AG04449 (cell line): ENCODE measurements around the gene ARHGAP18.

Experiments used
- CTCF ChIA-PET: fragments of 350-600 bp; formaldehyde crosslinking; extraction: SDS; loops from one replicate; lab custom pipeline; 2021; ENCODE audit warnings: antibody characterized with exemption; lab: Yijun Ruan, JAX
- POLR2A ChIA-PET: fragments of 400-600, 350-600 bp; formaldehyde crosslinking; extraction: SDS; loops from one replicate; lab custom pipeline; 2020; ENCODE audit warnings: antibody characterized with exemption, inconsistent platforms; lab: Yijun Ruan, JAX
- DNase-seq: peaks from one replicate; pipeline ENCODE4 v3.0.0-alpha.2; 2010; ENCODE audit warnings: low read depth, low spot score
- H3K4me3 ChIP-seq: 2 replicates; pipeline ENCODE4 v1.5.1; 2011; ENCODE audit warnings: low read depth, mild to moderate bottlenecking, control low read depth, low read length
- CTCF ChIP-seq: IDR thresholded peaks from one replicate; pipeline ENCODE4 v1.5.1; 2011; ENCODE audit warnings: mild to moderate bottlenecking, moderate library complexity, low read length, control low read depth, inconsistent platforms; ENCODE audit not compliant: insufficient read depth; ENCODE audit errors: missing control alignments

Gene ARHGAP18

GRCh38 chr6:129709769-129710449, at the start of gene ARHGAP18:
TSS of gene ARHGAP18 (minus strand) at chr6:129710177. CDS start at chr6:129710136, 41 bp downstream.
- TF ChIP-seq CTCF, result no peak
- peak; percentile 58 for DNase-seq
- H3K4me3 ChIP-seq, result peak within 1 kb of the TSS; percentile 86
- ChIA-PET POLR2A (interaction anchor here (1.0 to 1.4 kb wide), 3 partner anchors 8 to 33 kb away, joined by 3 to 7 read pairs (median 3); no protein-coding TSS in a partner anchor), CTCF (interaction anchor here (0.8 to 2.7 kb wide), 4 partner anchors 14 to 211 kb away, joined by 3 to 12 read pairs (median 4); no protein-coding TSS in a partner anchor)

GRCh38 chr6:129755787-129756186, 45.8 kb upstream of the ARHGAP18 start:
- CTCF ChIA-PET, result interaction anchor here (1.4 kb wide), 1 partner anchor 20 kb away, joined by 6 read pairs; no protein-coding TSS in a partner anchor

GRCh38 chr6:129754750-129755149, 44.8 kb upstream of the ARHGAP18 start:
- ChIA-PET POLR2A (no interaction called here), CTCF (interaction anchor here (1.4 kb wide), 1 partner anchor 21 kb away, joined by 6 read pairs; no protein-coding TSS in a partner anchor)
- H3K4me3 ChIP-seq, result no peak overlapping the region
- TF ChIP-seq CTCF, result no peak
- DNase-seq, result no peak

More at GRCh38 chr6:129755787-129756186, 45.8 kb upstream of the ARHGAP18 start:
- POLR2A ChIA-PET, result no interaction called here
- H3K4me3 ChIP-seq, result no peak overlapping the region
- DNase-seq, result no peak
- TF ChIP-seq CTCF, result no peak

- CTCF ChIA-PET, result no interaction called here
- TF ChIP-seq CTCF, result no peak
- no peak for DNase-seq
- POLR2A ChIA-PET, result no interaction called here
- no peak overlapping the region for H3K4me3 ChIP-seq
Observed at GRCh38 chr6:129753422-129753821, 43.4 kb upstream of the ARHGAP18 start.

- no peak for TF ChIP-seq CTCF
- CTCF ChIA-PET, result interaction anchor here (0.7 to 1.0 kb wide), 4 partner anchors 69 to 184 kb away, joined by 3 to 4 read pairs (median 3); no protein-coding TSS in a partner anchor
- no peak overlapping the region for H3K4me3 ChIP-seq
- POLR2A ChIA-PET, result no interaction called here
- DNase-seq, result no peak
Observed at GRCh38 chr6:129751384-129751783, 41.4 kb upstream of the ARHGAP18 start.

- ChIA-PET CTCF (interaction anchor here (0.6 to 1.5 kb wide), 6 partner anchors 11 to 271 kb away, joined by 3 to 7 read pairs (median 3); no protein-coding TSS in a partner anchor), POLR2A (no interaction called here)
- no peak for TF ChIP-seq CTCF
- no peak for DNase-seq
- no peak overlapping the region for H3K4me3 ChIP-seq
Observed at GRCh38 chr6:129750360-129750759, 40.4 kb upstream of the ARHGAP18 start.
